ENCODE results near the gene ZBTB20. TPM values are rescaled to one million over a fixed set of nuclear protein-coding genes. Genes with fewer than 3 reads are reported as not detected.

ZBTB20 gene
- total RNA-seq, 1 experiment from 2014 or later = 12.8 TPM

- BruUV-seq (replicated peaks) = no TSS peak
- Mint-ChIP-seq H3K36me3 (ENCODE audit: insufficient read depth, unreplicated experiment) (peaks cover 7% of the 10 kb centered on the region), H3K9me3 (ENCODE audit: unreplicated experiment) (no peaks in the 10 kb centered on the region), H3K4me1 (ENCODE audit: low read depth, unreplicated experiment) (peaks cover 30% of the 10 kb centered on the region), H3K27me3 (ENCODE audit: insufficient read depth, unreplicated experiment) (no peaks in the 10 kb centered on the region), H3K4me3 (ENCODE audit: unreplicated experiment) (peak overlapping the region; percentile 50), H3K27ac (ENCODE audit: unreplicated experiment) (peak overlapping the region; percentile 84)
- ChIA-PET POLR2A (no interaction called here), CTCF (no interaction called here)
- no peaks in the 10 kb centered on the region for H3K27me3 ChIP-seq (replicated peaks; ENCODE audit: control insufficient read depth, insufficient read depth, low read length)
- peak; percentile 50 to 57 for DNase-seq
- no peaks in the 10 kb centered on the region; the same call in 1 of the 2 replicates for H3K36me3 ChIP-seq (ENCODE audit: control insufficient read depth, insufficient read depth, low read length)
- H3K4me1 ChIP-seq = peaks cover 37% of the 10 kb centered on the region
- intact Hi-C loops (cut with micrococcal nuclease; ENCODE audit: unreplicated experiment) = no loop called here
- no peaks in the 10 kb centered on the region for H3K9me3 ChIP-seq
- H3K4me3 ChIP-seq (ENCODE audit: low read depth, low read length) = no peak overlapping the region
- TF ChIP-seq CTCF (IDR thresholded peaks at IDR 0.05; ENCODE audit: insufficient read depth in 1 of 2, low read depth in 1 of 2, low read length in 1 of 2, severe bottlenecking in 1 of 2, unreplicated experiment in 1 of 2) = no peak
Measured at GRCh38 chr3:114706591-114707232, 440.4 kb downstream of the ZBTB20 start.

GRCh38 chr3:114700637-114701234, 446.4 kb downstream of the ZBTB20 start:
- intact Hi-C loops (cut with micrococcal nuclease; ENCODE audit: unreplicated experiment) = no loop called here
- Mint-ChIP-seq H3K4me3 (ENCODE audit: unreplicated experiment) (no peak overlapping the region), H3K36me3 (ENCODE audit: insufficient read depth, unreplicated experiment) (no peaks in the 10 kb centered on the region), H3K9me3 (ENCODE audit: unreplicated experiment) (no peaks in the 10 kb centered on the region), H3K27ac (ENCODE audit: unreplicated experiment) (no peak overlapping the region), H3K4me1 (ENCODE audit: low read depth, unreplicated experiment) (peaks cover 13% of the 10 kb centered on the region), H3K27me3 (ENCODE audit: insufficient read depth, unreplicated experiment) (no peaks in the 10 kb centered on the region)
- TF ChIP-seq CTCF (IDR thresholded peaks at IDR 0.05; ENCODE audit: insufficient read depth in 1 of 2, low read depth in 1 of 2, low read length in 1 of 2, severe bottlenecking in 1 of 2, unreplicated experiment in 1 of 2) = no peak
- no peaks in the 10 kb centered on the region; the same call in 1 of the 2 replicates for H3K36me3 ChIP-seq (ENCODE audit: control insufficient read depth, insufficient read depth, low read length)
- no peaks in the 10 kb centered on the region for H3K9me3 ChIP-seq
- BruUV-seq (replicated peaks) = no TSS peak
- CTCF ChIA-PET = no interaction called here
- POLR2A ChIA-PET = no interaction called here
- no peak for DNase-seq
- H3K4me1 ChIP-seq = peaks cover 7% of the 10 kb centered on the region
- H3K4me3 ChIP-seq (ENCODE audit: low read depth, low read length) = no peak overlapping the region
- H3K27me3 ChIP-seq (replicated peaks; ENCODE audit: control insufficient read depth, insufficient read depth, low read length) = no peaks in the 10 kb centered on the region

GRCh38 chr3:114698146-114699105, 448.7 kb downstream of the ZBTB20 start:
- POLR2A ChIA-PET = no interaction called here
- no peaks in the 10 kb centered on the region; the same call in 1 of the 2 replicates for H3K36me3 ChIP-seq (ENCODE audit: control insufficient read depth, insufficient read depth, low read length)
- Mint-ChIP-seq H3K36me3 (ENCODE audit: insufficient read depth, unreplicated experiment) (no peaks in the 10 kb centered on the region), H3K27ac (ENCODE audit: unreplicated experiment) (no peak overlapping the region), H3K4me1 (ENCODE audit: low read depth, unreplicated experiment) (peaks cover 7% of the 10 kb centered on the region), H3K27me3 (ENCODE audit: insufficient read depth, unreplicated experiment) (no peaks in the 10 kb centered on the region), H3K4me3 (ENCODE audit: unreplicated experiment) (no peak overlapping the region), H3K9me3 (ENCODE audit: unreplicated experiment) (no peaks in the 10 kb centered on the region)
- H3K9me3 ChIP-seq = no peaks in the 10 kb centered on the region
- CTCF ChIA-PET = no interaction called here
- H3K4me1 ChIP-seq = no peaks in the 10 kb centered on the region; the same call in 1 of the 2 replicates
- DNase-seq = no peak
- intact Hi-C loops (cut with micrococcal nuclease; ENCODE audit: unreplicated experiment) = loop anchor here (5.0 kb wide), 1 partner anchor 281 kb away; no protein-coding TSS in a partner anchor
- TF ChIP-seq CTCF (IDR thresholded peaks at IDR 0.05; ENCODE audit: insufficient read depth in 1 of 2, low read depth in 1 of 2, low read length in 1 of 2, severe bottlenecking in 1 of 2, unreplicated experiment in 1 of 2) = no peak
- no peaks in the 10 kb centered on the region for H3K27me3 ChIP-seq (replicated peaks; ENCODE audit: control insufficient read depth, insufficient read depth, low read length)
- no TSS peak for BruUV-seq (replicated peaks)
- H3K4me3 ChIP-seq (ENCODE audit: low read depth, low read length) = no peak overlapping the region

All from Caco-2 (cell line).